ENCODE results near the gene RGS6.

Gene RGS6

GRCh38 chr14:72574715-72575114 is 642.5 kb downstream of the RGS6 start:
- H3K4me3 ChIP-seq (ENCODE audit: insufficient read depth in 1 of 2, low read depth in 1 of 2, low read length in 2 of 2): no peak overlapping the region
- no peaks in the 10 kb centered on the region for H3K79me1 ChIP-seq (replicated peaks; ENCODE audit: low read length, poor library complexity, severe bottlenecking)
- no peak overlapping the region for H2BK5ac ChIP-seq (ENCODE audit: low read depth, low read length, poor library complexity, severe bottlenecking)
- H4K91ac ChIP-seq (ENCODE audit: low read length): no peak overlapping the region
- no peak overlapping the region for H3K27ac ChIP-seq (ENCODE audit: low read length, poor library complexity, severe bottlenecking)
- no peaks in the 10 kb centered on the region for H3K9me3 ChIP-seq (ENCODE audit: control insufficient read depth, low read length)
- no peak for DNase-seq
- H3K4me1 ChIP-seq (ENCODE audit: control insufficient read depth, insufficient read depth, low read depth, low read length): no peaks in the 10 kb centered on the region
- H2AK5ac ChIP-seq (ENCODE audit: low read length, severe bottlenecking): no peak overlapping the region
- H3K4me2 ChIP-seq (ENCODE audit: low read length, poor library complexity, severe bottlenecking): no peak overlapping the region
- H2BK15ac ChIP-seq (ENCODE audit: low read depth, poor library complexity, severe bottlenecking): no peak overlapping the region
- H3K18ac ChIP-seq (ENCODE audit: low read depth in 1 of 2, low read length in 2 of 2): no peak overlapping the region
- H2AFZ ChIP-seq (ENCODE audit: low read depth, low read length): no peak overlapping the region
- no peak overlapping the region for H3K4ac ChIP-seq (ENCODE audit: low read depth in 1 of 2, low read length in 2 of 2)
- H3K23ac ChIP-seq (ENCODE audit: low read length in 2 of 2): no peak overlapping the region
- H3K27me3 ChIP-seq (ENCODE audit: control insufficient read depth in 1 of 2, insufficient read depth in 1 of 2, low read length in 2 of 2): peaks cover 0 to 30% of the 10 kb centered on the region in 2 experiments
- H3K36me3 ChIP-seq (ENCODE audit: control insufficient read depth in 1 of 2, insufficient read depth in 2 of 2, low read depth in 1 of 2, low read length in 2 of 2): no peaks in the 10 kb centered on the region
- 98% methylated on average over 1 of the region's 1 CpG for WGBS
- no peak overlapping the region for H2BK12ac ChIP-seq (ENCODE audit: low read length in 2 of 2)
- H4K8ac ChIP-seq (ENCODE audit: low read length): no peak overlapping the region
- no peak overlapping the region for H2BK120ac ChIP-seq (ENCODE audit: low read depth, low read length)
- no peak overlapping the region for H3K14ac ChIP-seq (ENCODE audit: low read length in 2 of 2)
- no peak overlapping the region for H3K9ac ChIP-seq (ENCODE audit: low read length)

GRCh38 chr14:72576258-72576657 is 644.0 kb downstream of the RGS6 start:
- Histone ChIP-seq H3K18ac (ENCODE audit: low read depth in 1 of 2, low read length in 2 of 2) (no peak overlapping the region), H3K79me1 (replicated peaks; ENCODE audit: low read length, poor library complexity, severe bottlenecking) (no peaks in the 10 kb centered on the region), H2BK15ac (ENCODE audit: low read depth, poor library complexity, severe bottlenecking) (no peak overlapping the region), H4K8ac (ENCODE audit: low read length) (no peak overlapping the region), H2BK12ac (ENCODE audit: low read length in 2 of 2) (no peak overlapping the region), H3K4ac (ENCODE audit: low read depth in 1 of 2, low read length in 2 of 2) (no peak overlapping the region), H3K9me3 (ENCODE audit: control insufficient read depth, low read length) (no peaks in the 10 kb centered on the region), H3K27ac (ENCODE audit: low read length, poor library complexity, severe bottlenecking) (no peak overlapping the region), H3K4me2 (ENCODE audit: low read length, poor library complexity, severe bottlenecking) (no peak overlapping the region), H3K27me3 (ENCODE audit: control insufficient read depth in 1 of 2, insufficient read depth in 1 of 2, low read length in 2 of 2) (peaks cover 0 to 41% of the 10 kb centered on the region in 2 experiments), H3K14ac (ENCODE audit: low read length in 2 of 2) (no peak overlapping the region), H3K9ac (ENCODE audit: low read length) (no peak overlapping the region), H3K4me3 (ENCODE audit: insufficient read depth in 1 of 2, low read depth in 1 of 2, low read length in 2 of 2) (no peak overlapping the region), H3K23ac (ENCODE audit: low read length in 2 of 2) (no peak overlapping the region), H2AK5ac (ENCODE audit: low read length, severe bottlenecking) (no peak overlapping the region), H3K36me3 (ENCODE audit: control insufficient read depth in 1 of 2, insufficient read depth in 2 of 2, low read depth in 1 of 2, low read length in 2 of 2) (no peaks in the 10 kb centered on the region), H3K4me1 (ENCODE audit: control insufficient read depth, insufficient read depth, low read depth, low read length) (no peaks in the 10 kb centered on the region), H4K91ac (ENCODE audit: low read length) (no peak overlapping the region), H2BK5ac (ENCODE audit: low read depth, low read length, poor library complexity, severe bottlenecking) (no peak overlapping the region), H2AFZ (ENCODE audit: low read depth, low read length) (no peak overlapping the region), H2BK120ac (ENCODE audit: low read depth, low read length) (no peak overlapping the region)
- DNase-seq: no peak
- 60% methylated on average over 1 of the region's 1 CpG for WGBS

GRCh38 chr14:72577521-72577920 is 645.3 kb downstream of the RGS6 start:
- no peak for DNase-seq
- Histone ChIP-seq H2BK120ac (ENCODE audit: low read depth, low read length) (no peak overlapping the region), H4K91ac (ENCODE audit: low read length) (no peak overlapping the region), H3K36me3 (ENCODE audit: control insufficient read depth in 1 of 2, insufficient read depth in 2 of 2, low read depth in 1 of 2, low read length in 2 of 2) (no peaks in the 10 kb centered on the region), H3K14ac (ENCODE audit: low read length in 2 of 2) (no peak overlapping the region), H3K79me1 (replicated peaks; ENCODE audit: low read length, poor library complexity, severe bottlenecking) (no peaks in the 10 kb centered on the region), H3K4me2 (ENCODE audit: low read length, poor library complexity, severe bottlenecking) (no peak overlapping the region), H3K4me1 (ENCODE audit: control insufficient read depth, insufficient read depth, low read depth, low read length) (no peaks in the 10 kb centered on the region), H3K9me3 (ENCODE audit: control insufficient read depth, low read length) (no peaks in the 10 kb centered on the region), H3K27me3 (ENCODE audit: control insufficient read depth in 1 of 2, insufficient read depth in 1 of 2, low read length in 2 of 2) (peaks cover 0 to 49% of the 10 kb centered on the region in 2 experiments), H2AK5ac (ENCODE audit: low read length, severe bottlenecking) (no peak overlapping the region), H3K27ac (ENCODE audit: low read length, poor library complexity, severe bottlenecking) (no peak overlapping the region), H2BK15ac (ENCODE audit: low read depth, poor library complexity, severe bottlenecking) (no peak overlapping the region), H4K8ac (ENCODE audit: low read length) (no peak overlapping the region), H2AFZ (ENCODE audit: low read depth, low read length) (no peak overlapping the region), H3K4me3 (ENCODE audit: insufficient read depth in 1 of 2, low read depth in 1 of 2, low read length in 2 of 2) (no peak overlapping the region), H3K18ac (ENCODE audit: low read depth in 1 of 2, low read length in 2 of 2) (no peak overlapping the region), H2BK12ac (ENCODE audit: low read length in 2 of 2) (no peak overlapping the region), H3K4ac (ENCODE audit: low read depth in 1 of 2, low read length in 2 of 2) (no peak overlapping the region), H3K9ac (ENCODE audit: low read length) (no peak overlapping the region), H2BK5ac (ENCODE audit: low read depth, low read length, poor library complexity, severe bottlenecking) (no peak overlapping the region), H3K23ac (ENCODE audit: low read length in 2 of 2) (peak overlapping the region in 1 of 2 experiments; percentile 9)
- WGBS: 83% methylated on average over 5 of the region's 5 CpGs

GRCh38 chr14:72578514-72578913 is 646.3 kb downstream of the RGS6 start:
- H3K4me3 ChIP-seq (ENCODE audit: insufficient read depth in 1 of 2, low read depth in 1 of 2, low read length in 2 of 2): no peak overlapping the region
- DNase-seq: no peak
- H3K79me1 ChIP-seq (replicated peaks; ENCODE audit: low read length, poor library complexity, severe bottlenecking): no peaks in the 10 kb centered on the region
- no peak overlapping the region for H3K27ac ChIP-seq (ENCODE audit: low read length, poor library complexity, severe bottlenecking)
- H3K36me3 ChIP-seq (ENCODE audit: control insufficient read depth in 1 of 2, insufficient read depth in 2 of 2, low read depth in 1 of 2, low read length in 2 of 2): no peaks in the 10 kb centered on the region
- H3K4ac ChIP-seq (ENCODE audit: low read depth in 1 of 2, low read length in 2 of 2): no peak overlapping the region
- no peak overlapping the region for H3K14ac ChIP-seq (ENCODE audit: low read length in 2 of 2)
- H3K27me3 ChIP-seq (ENCODE audit: control insufficient read depth in 1 of 2, insufficient read depth in 1 of 2, low read length in 2 of 2): peaks cover 0 to 42% of the 10 kb centered on the region in 2 experiments
- no peak overlapping the region for H3K4me2 ChIP-seq (ENCODE audit: low read length, poor library complexity, severe bottlenecking)
- H3K23ac ChIP-seq (ENCODE audit: low read length in 2 of 2): no peak overlapping the region
- H3K4me1 ChIP-seq (ENCODE audit: control insufficient read depth, insufficient read depth, low read depth, low read length): no peaks in the 10 kb centered on the region
- H2BK5ac ChIP-seq (ENCODE audit: low read depth, low read length, poor library complexity, severe bottlenecking): no peak overlapping the region
- H2BK12ac ChIP-seq (ENCODE audit: low read length in 2 of 2): no peak overlapping the region
- no peak overlapping the region for H4K91ac ChIP-seq (ENCODE audit: low read length)
- H2AK5ac ChIP-seq (ENCODE audit: low read length, severe bottlenecking): no peak overlapping the region
- WGBS: 91% methylated on average over 5 of the region's 5 CpGs
- no peak overlapping the region for H2AFZ ChIP-seq (ENCODE audit: low read depth, low read length)
- H4K8ac ChIP-seq (ENCODE audit: low read length): no peak overlapping the region
- no peak overlapping the region for H2BK15ac ChIP-seq (ENCODE audit: low read depth, poor library complexity, severe bottlenecking)
- no peaks in the 10 kb centered on the region for H3K9me3 ChIP-seq (ENCODE audit: control insufficient read depth, low read length)
- no peak overlapping the region for H3K18ac ChIP-seq (ENCODE audit: low read depth in 1 of 2, low read length in 2 of 2)
- H2BK120ac ChIP-seq (ENCODE audit: low read depth, low read length): no peak overlapping the region
- H3K9ac ChIP-seq (ENCODE audit: low read length): no peak overlapping the region
